ENCODE measurements around the gene HRK.

- TF ChIP-seq SRF (CRISPR knock-in tag; IDR thresholded peaks at IDR 0.05) (no peak), MED1 (CRISPR knock-in tag; IDR thresholded peaks at IDR 0.05; ENCODE audit: borderline replicate concordance) (no peak)
Observed at GRCh38 chr12:116876151-116876869, 4.9 kb downstream of the HRK start.
